NCI-H1417 treated with DMSO at 0.1 percent for 48 hours (cell line): ENCODE data around the gene LTBP4.
"Not testable (repeated sequence)": the region's sequence is repeated elsewhere in the genome, so short reads cannot be mapped to it uniquely, and the experiment has no call there.

ENCODE experiments used
- DNase-seq: peaks from one replicate; lab custom pipeline; 2025; lab: John Stamatoyannopoulos, UW

The LTBP4 gene

DNA sequence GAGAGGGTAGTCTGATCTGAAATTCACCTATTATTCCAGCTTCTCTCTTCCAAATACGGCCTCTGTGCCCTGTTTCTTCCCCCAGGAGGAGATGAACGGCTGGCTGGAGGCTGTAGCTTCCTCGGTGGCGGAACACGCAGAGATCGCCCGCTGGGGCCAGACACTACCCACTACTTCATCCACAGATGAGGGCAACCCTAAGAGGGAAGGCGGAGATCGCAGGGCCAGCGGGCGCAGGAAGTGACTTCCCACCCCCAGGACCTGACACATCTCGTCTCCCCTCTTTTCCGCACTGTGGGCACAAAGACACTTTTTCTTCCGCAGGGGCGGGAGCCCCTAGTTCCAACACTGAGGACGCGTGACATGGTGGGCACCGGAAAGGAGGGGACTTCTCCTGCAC lies 25.8 kb upstream of the LTBP4 start:
- DNase-seq: no peak

DNA sequence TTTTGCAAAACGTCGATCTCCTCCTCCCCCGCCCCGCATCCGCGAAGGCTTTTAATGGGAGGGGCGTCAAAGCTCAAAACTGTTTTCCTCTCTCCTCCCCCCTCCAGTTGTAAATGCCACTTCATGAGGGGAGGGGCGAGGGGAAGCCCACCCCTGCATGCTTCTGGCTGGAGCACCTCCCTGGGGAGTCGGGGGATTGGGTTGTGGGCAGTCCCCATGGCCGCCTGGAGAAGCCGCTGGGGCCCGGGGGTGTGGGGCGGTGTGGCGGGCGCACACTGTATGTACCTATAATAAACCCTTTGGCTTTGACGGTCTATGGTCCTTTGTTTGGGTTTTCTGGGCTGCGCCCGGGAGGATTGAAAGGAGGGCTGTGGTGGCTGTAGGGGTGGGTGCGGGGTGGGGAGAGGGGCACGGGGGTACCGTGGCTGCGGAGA lies 25.0 kb upstream of the LTBP4 start:
- no peak for DNase-seq

DNA sequence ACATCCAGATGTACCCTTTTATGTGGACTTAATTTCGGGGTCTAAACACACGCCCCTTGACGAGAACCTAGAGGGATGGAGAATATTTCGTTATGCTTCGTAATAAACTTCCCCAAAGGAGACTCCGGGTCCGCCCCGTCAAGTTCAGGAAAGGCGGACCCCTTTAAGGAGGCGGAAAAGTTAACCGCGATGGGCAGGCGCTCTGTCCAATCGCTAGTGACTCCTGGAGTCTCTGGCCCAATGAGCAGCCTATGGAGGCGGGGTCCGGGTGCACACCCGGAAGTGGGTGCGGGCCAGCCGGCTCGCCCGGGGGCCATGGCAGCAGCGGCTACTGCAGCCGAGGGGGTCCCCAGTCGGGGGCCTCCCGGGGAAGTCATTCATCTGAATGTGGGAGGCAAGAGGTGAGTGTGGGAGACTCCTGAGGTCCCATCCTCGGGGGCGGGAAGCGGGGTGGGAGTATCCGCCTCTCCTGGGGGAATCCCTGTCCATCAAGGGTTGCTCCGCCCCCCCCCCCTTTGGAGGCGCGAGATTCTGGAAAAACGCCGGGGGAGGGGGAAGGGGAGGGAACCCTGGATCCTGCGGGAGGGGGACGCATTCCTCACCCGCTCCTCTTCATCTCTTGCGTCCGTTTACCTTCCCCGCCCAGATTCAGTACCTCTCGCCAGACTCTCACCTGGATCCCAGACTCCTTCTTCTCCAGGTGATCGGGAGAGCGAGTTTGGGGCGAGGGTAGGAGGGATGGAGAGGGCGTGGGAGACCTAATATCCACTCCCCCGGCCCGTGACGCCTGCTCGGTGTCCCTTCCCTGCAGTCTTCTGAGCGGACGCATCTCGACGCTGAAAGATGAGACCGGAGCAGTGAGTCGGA lies 24.4 kb upstream of the LTBP4 start, which contains the start of gene SHKBP1:
SHKBP1 (plus strand) TSS at position 289 of the 867 bp plus-strand sequence; CDS start at position 316, 27 bp downstream.
- peak; percentile 29 for DNase-seq

DNA sequence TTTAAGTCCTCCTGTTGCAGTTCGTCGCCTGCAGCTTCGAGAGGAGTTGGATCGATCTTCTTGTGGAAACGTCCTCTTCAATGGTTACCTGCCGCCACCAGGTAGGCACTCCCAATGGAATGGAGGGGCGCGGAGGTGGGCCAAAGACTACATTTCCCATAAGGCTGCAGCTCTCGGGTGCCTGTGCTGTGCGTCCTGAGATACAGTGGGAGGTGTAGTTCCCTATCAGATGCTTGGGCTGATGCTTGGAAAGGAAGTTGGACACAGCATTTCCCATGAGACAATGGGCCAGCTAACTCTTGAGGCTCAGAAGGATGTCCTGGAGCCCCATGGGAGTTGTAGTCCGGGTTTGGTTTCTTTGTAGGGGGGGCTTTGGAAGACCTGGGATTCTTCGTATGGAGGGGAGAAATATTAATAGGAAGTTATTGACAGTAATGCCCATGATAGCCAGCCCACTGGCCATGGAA lies 22.7 kb upstream of the LTBP4 start:
- DNase-seq: no peak

DNA sequence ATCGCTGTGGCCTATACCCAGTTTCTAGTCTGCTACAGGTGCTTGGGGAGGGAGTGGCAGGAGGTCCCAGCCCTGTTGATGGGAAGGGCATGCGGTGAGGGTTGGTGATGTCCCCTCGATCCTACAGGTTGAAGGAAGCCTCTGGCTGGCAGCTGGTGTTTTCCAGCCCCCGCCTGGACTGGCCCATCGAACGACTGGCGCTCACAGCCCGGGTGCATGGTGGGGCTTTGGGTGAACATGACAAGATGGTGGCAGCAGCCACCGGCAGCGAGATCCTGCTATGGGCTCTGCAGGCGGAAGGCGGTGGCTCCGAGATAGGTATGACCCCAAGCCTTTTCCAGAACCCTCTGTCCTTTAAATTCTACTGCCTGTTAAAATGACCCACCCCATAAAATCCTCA lies 20.6 kb upstream of the LTBP4 start:
- DNase-seq: no peak

DNA sequence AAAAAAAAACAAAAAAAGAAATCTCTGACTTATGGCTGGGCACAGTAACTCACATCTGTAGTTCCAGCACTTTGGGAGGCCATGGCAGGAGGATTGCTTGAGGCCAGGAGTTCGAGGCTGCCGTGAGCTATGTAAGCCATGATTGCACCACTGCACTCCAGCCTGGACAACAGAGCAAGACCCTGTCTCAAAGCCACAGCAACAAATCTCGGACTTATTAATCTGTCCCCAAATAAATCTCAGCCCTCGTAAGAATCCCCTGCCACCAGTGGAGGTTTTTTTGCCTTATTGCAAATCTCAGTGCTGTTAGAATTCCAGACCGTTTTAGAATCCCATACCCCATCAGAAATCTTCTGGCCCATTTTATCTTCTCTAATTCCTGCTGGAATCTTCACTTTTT lies 19.6 kb upstream of the LTBP4 start:
- no peak for DNase-seq

DNA sequence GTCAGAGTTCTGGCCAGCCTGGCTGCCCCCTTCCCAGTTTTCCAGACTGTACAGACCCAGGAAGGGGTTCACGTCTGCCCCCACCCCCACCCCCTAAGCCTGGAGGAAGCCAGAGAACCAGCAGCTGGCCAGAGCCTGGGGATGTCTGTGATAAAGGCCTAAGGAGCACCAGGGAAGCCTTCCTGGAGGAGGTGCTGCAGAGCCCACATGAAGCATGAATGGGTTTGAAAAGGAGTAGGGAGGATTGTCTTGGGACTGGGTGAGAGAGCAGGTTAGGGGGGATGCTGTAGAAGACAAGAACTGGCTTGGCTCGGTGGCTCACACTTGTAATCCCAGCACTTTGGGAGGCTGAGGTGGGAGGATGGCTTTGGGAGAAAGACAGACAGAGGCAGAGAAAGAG lies 18.7 kb upstream of the LTBP4 start:
- no peak for DNase-seq

DNA sequence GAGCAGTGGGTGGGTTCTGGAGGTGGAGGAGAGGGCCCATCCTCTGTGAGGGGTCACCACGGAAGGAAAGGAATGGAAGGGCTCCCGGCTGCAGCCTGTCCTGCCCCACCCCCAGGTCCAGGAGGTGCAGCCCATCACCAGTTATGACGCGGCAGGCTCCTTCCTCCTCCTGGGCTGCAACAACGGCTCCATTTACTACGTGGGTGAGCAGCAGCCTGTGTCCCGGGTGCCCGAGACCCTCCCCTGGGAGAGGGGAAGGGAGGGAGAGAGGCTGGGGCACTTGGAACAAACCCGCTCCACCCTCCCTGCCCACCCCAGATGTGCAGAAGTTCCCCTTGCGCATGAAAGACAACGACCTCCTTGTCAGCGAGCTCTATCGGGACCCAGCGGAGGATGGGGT lies 17.9 kb upstream of the LTBP4 start:
- no peak for DNase-seq

DNA sequence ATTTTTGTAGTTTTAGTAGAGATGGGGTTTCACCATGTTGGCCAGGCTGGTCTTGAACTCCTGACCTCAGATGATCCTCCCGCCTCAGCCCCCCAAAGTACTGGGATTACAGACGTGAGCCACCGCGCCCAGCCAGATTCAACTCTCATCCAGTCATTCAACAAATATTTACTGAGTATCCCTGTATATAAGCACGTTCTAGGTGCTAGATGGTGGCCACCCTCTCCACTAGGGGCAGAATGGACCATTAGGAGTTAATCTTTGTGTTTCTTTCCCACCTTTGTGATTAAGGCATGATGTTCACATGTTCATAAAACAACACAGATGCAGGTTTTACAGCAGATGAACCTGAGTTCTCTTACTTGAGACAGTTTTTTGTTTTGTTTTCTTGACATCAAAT lies 17.2 kb upstream of the LTBP4 start:
- DNase-seq: no peak

DNA sequence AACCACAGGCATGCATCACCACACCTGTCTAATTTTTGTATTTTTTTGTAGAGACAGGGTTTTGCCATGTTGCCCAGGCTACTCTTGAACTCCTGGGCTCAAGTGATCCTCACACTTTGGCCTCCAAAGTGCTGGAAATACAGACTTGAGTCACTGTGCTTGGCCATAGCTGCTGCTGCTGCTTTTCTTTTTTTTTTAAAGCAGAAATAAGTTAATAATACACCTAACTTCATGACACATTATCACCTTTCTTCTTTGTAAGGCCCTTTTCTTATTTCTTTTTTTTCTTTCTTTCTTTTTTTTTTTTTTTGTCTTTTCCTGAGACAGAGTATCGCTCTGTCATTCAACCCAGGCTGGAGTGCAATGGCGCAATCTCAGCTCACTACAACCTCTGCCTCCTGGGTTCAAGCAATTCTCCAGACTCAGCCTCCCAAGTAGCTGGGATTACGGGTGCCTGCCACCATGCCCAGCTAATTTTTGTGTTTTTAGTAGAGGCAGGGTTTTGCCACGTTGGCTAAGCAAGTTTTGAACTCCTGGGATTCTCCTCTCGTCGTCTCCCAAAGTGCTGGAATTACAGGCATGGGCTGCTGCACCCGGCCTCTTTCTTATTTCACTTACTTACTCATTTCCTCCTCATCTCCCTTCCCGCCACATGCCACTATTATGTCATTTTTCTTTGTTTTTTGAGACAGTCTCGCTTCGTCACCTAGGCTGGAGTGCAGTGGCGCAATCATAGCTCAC lies 15.8 kb upstream of the LTBP4 start:
- no peak for DNase-seq

DNA sequence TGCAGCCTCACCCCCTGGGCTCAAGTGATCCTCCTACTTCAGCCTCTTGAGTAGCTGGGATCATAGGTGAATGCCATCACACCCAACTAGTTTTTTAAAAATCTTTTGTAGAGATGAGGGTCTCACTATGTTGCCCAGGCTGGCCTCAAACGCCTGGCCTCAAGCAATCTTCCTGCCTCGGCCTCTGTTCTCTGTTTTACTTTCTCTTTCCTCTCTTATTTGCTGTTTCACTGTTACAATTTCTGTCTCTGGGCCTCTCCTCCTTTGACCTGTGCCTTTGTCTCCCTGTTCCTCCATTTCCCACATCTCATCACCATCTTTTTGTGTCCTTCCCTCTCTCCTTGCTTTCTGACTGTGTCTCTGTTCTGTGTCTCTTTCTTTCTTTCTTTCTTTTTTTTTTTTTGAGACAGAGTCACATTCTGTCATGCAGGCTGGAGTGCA lies 15.2 kb upstream of the LTBP4 start:
- no peak for DNase-seq

DNA sequence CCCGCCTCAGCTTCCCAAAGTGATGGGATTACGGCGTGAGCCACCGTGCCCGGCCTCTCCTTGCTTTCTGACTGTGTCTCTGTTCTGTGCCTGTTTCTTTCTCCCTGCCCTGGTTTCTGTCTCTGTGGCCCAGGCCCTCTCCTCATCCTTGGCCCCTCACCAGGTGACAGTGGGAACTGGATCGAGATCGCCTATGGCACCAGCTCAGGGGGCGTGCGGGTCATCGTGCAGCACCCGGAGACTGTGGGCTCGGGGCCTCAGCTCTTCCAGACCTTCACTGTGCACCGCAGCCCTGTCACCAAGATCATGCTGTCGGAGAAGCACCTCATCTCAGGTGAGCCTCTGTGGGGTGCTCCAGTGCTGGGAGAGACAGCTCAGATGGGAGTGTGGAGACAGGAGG lies 14.6 kb upstream of the LTBP4 start:
- DNase-seq: no peak

DNA sequence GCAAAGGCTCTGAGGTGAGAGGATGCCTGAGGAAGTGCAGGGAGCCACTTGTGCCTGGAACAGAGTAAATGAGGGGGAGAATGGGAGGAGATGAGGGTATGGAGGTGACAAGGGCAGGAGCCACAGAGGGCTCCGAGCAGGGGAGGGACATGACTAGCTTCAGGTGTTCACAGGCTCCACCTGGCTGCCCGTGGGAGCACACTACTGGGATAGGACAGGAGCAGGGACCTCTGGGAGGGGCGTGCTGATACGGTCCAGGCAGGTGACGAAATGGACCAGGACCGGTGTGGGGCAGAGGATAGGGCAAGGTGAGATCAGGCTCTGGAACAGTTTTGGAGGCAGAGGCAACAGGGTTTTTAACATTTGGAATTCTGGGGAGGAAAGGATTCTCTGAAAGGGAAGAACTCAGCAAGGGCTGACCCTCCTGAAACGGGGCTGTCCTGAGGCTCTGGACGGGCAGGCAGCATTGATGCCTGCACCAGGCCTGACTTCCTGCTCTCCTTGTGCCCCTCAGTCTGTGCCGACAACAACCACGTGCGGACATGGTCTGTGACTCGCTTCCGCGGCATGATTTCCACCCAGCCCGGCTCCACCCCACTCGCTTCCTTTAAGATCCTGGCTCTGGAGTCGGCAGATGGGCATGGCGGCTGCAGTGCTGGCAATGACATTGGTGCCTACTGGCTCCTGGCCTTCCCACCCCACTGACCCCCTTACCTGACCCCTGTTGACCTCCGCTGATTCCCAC lies 12.9 kb upstream of the LTBP4 start:
- no peak for DNase-seq

DNA sequence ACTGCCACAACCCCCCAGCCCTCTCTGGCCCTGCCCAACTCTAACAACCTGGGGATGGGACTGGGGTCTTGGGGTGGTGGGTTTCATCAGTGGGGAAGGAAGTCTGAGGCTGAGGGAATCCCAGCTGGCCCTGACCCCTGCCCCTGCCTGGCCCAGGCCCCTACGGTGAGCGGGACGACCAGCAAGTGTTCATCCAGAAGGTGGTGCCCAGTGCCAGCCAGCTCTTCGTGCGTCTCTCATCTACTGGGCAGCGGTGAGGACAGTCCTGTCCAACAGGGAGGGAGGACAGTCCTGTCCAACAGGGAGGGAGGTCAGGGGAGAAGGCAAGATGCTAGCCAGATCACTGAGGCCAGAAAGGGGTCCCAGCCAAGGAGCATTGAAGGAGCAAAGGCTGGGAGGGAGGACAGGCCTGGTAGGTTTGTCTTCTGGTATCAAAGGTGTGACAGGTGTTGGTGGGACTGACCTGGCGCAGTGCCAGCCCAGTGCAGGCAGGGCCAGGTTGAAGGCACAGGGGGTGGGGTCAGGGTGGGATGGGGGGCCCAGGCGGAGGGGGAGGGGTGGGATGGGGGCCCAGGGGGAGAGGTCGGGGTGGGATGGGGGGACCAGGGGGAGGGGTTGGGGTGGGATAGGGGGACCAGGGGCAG lies 12.1 kb upstream of the LTBP4 start:
- DNase-seq: no peak

DNA sequence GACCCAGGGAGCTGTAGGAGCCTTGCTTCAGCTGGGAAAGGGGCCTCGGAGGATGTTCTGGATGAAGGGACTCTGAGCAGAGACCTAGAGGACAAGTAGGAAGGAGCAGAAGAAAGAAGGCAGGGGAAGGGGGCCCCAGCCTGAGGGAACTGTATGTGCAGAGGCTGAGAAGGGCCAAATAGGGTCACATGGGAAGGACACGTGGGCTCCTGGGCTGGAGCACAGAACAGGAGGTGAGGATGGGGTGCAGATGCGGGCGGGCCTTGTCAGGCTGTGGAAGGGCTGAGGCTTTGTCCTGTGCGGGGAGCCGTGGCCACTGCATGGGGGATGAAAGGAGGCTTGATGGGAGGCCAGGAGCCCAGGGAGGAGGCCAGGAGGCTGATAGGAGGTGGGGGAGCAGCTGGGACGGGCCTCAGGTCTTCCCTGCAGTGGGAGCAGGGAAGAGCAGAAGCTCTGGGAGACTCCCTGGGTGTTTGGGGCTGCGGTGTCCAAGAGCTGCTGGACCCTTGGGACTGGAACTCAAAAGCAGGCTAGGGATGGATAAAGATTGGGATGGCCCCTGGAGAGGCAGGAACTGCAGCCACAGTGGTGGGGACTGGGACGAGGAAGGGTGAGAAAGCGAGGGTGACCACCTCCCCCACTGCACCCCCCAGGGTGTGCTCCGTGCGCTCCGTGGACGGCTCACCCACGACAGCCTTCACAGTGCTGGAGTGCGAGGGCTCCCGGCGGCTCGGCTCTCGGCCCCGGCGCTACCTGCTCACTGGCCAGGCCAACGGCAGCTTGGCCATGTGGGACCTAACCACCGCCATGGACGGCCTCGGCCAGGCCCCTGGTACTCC lies 11.4 kb upstream of the LTBP4 start:
- DNase-seq: no peak

DNA sequence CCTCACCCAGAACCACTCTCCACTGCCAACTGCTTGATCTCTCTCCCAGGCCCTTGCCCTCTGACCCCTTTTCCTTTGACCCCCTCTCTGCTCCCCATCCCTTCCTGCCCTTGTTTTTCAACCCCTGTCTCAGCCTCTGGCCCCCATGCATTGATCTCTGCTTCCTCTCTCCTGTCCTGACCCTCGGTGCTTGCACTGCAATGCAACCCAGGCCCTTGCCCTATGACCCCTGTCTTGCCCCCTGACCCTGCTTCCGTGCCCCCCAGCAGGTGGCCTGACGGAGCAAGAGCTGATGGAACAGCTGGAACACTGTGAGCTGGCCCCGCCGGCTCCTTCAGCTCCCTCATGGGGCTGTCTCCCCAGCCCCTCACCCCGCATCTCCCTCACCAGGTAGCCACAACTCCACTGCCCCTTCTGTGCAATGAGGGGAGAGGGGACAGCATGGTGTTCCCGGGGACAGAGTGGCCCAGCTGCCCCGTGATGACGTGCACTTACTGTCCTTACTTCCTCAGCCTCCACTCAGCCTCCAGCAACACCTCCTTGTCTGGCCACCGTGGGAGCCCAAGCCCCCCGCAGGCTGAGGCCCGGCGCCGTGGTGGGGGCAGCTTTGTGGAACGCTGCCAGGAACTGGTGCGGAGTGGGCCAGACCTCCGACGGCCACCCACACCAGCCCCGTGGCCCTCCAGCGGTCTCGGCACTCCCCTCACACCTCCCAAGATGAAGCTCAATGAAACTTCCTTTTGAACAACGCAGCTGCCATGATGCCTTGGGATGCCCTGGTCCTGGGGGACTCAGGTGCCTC lies 10.5 kb upstream of the LTBP4 start:
- no peak for DNase-seq

DNA sequence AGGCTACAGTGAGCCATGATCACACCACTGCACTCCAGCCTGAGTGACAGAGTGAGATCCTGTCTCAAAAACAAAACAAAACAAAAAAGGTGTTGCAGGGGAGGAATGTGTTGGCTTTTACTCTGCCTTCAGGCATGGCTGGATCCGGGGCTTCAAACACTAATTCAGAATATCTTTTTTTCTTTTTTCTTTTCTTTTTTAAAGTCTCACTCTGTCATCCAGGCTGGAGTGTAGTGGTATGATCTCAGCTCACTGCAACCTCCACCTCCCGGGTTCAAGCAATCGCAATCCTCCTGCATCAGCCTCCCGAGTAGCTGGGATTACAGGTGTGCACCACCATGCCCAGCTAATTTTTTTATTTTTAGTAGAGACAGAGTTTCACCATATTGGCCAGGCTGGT lies 9.4 kb upstream of the LTBP4 start:
- not testable (repeated sequence) for DNase-seq

DNA sequence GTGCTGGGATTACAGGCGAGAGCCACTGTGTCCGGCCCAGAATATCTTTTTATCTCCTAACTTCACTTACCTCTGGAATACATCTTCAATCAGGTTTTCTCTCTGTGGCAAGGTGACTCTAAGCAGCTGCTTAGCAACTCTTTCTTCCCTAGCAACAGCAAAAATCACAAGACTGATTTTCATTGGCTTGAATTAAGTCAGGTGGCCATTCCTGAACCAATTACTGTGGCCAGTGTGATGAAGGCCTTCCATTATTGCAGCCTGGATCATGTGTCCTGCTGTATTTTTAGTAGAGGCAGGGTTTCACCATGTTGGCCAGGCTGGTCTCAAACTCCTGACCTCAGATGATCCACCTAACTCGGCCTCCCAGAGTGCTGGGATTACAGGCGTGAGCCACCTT lies 9.0 kb upstream of the LTBP4 start:
- no peak for DNase-seq

DNA sequence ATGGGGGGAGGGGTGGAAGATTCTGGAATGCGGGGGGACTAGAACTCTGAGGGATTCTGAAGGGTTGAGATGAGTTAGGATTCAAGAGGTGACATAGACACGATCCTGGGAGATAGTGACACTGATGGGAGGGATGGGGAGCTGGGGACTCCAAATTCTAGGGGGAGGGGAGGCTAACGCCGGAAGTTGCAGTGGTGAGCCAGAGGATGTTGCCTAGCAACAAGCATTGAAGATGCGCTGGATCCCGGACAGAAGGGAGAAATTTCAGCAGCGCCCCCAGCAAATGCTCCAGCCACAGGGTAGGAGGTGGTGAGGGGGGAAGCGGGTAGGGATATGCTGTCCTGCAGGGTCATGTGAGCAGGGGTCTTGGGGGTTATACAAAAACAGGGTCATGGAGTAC lies 6.9 kb upstream of the LTBP4 start:
- DNase-seq: no peak

DNA sequence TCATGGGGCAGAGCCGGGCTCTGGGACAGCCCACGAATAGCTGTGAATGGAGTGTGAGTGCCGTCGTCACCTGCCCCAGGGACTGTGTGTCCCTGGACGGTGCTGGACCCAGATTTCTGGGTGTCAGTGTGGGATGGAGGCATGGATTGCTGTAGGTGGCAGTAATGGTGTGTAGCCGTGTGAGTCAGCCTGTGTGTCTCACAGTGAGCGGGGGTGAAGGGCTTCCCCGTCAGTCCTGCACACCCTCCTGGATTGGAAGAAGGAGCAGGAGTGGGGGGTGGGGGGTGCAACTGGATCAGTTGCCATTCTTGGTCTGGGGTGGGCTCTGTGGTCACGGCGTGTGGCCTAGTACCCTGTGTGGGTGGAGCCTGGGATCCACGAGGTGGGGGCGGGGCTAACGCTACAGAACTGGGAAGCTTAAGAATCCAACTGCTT lies 6.5 kb upstream of the LTBP4 start:
- DNase-seq: no peak
